HG02678 (cell line): ENCODE results near the gene FETUB.

Experiments
- ATAC-seq: cut with Tn5 transposase; IDR thresholded peaks from one replicate; pipeline ENCODE4 v1.9.1; 2021; ENCODE audit warnings: mild to moderate bottlenecking, moderate library complexity; ENCODE audit not compliant: unreplicated experiment

FETUB gene, protein sequence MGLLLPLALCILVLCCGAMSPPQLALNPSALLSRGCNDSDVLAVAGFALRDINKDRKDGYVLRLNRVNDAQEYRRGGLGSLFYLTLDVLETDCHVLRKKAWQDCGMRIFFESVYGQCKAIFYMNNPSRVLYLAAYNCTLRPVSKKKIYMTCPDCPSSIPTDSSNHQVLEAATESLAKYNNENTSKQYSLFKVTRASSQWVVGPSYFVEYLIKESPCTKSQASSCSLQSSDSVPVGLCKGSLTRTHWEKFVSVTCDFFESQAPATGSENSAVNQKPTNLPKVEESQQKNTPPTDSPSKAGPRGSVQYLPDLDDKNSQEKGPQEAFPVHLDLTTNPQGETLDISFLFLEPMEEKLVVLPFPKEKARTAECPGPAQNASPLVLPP

DNA sequence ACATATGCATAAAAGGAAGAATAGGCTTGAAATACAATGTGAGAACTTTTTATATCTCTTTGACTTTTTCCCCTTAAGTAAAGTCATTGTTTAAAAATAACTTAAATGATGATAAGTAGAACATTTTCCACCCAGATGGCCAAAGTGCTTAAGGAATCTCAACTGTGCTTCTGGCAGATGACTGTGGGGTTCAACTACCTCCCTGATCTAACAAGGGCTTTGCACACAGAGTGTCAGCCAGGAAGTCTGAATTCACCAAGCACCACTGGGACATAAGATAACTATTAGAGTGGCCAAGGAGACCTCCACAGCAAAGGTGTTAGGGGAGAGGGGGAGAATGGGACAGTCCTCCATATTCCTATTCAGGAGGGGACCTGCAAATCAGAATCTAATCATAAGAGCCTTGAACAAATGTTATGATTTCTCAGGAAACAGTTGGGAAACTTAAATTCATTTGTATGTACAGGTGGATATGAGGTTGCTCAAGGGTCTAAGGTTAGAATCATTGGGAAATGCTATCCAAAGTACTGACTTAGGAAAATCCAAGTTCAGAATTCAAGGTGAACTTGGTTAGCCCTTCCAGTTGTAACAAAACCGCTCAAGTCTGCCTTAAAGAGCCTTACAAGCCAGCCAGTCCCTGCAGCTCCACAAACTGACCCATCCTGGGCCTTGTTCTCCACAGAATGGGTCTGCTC lies at the start of gene FETUB:
TSS of gene FETUB (plus strand) at position 622 of the 695 bp plus-strand sequence. CDS start at position 684, 62 bp downstream.
- ATAC-seq: no peak

DNA sequence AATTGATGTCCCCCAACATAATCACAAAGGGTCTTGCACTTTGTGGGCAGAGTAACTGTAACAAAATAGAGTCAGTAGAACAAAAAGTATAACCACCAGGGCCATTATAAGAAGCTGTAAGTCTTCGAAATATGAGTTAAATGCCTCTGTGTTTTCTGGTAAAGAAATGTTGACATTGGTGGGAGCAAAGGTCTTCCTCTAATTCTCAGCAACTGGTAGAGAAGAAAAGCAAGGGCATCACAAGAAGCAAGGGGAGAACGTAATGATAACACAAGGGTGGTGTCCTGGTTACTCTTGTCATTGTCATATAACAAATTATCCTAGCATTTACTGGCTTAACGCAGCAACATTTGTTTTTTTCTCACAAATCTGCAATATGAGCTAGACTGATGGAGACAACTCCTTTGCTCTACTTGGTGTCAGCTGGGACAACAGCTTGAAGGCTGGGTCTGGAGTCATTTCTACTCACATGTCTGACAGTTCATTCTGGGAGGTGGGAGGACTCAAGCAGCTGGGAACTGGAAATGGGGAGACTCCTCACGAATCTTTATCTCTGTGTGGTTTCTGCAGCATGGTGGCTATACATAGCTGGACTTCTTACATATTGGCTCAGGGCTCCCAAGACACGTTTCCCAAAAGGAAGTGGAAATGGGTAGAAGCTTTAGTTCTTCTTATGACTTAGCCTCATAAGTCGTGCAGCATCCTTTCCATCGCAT lies 49.5 kb upstream of the FETUB start:
- ATAC-seq: no peak

DNA sequence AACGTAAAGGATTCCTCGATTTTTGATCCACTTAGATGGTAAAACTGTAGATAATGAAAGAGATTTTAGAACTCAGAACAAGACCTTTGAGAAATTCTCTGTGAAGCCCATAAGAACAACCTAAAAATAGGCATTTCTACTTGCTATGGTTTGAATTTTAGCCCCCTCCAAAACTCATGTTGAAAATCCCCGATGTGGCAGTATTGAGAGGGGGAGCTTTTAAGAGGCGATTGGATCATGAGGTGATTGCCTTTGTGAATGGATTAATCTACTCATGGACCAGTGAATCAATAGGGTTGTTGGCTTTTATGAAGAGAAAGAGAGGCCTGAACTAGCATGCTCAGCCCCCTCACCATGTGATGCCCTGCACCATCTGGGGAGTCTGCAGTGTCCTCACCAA lies 47.5 kb upstream of the FETUB start:
- ATAC-seq: no peak

DNA sequence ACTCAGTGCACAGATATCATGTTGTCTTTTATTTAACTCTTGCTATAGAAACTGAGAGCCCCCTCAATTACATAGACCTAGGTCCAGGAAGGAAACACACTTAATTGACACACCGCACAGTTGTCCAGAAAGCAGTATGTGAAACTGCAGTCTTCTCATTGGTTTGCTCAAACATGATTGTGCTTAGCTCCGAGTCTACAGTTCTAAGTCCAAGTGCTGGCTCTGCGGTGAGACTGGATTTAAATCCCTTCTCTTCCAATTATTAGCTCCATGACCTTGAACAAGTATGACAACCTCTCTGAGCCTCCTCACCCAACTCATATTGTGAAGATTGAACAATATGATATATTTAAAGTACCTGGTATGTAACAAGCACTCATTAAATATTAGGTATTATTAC lies 46.3 kb upstream of the FETUB start:
- ATAC-seq: no peak

DNA sequence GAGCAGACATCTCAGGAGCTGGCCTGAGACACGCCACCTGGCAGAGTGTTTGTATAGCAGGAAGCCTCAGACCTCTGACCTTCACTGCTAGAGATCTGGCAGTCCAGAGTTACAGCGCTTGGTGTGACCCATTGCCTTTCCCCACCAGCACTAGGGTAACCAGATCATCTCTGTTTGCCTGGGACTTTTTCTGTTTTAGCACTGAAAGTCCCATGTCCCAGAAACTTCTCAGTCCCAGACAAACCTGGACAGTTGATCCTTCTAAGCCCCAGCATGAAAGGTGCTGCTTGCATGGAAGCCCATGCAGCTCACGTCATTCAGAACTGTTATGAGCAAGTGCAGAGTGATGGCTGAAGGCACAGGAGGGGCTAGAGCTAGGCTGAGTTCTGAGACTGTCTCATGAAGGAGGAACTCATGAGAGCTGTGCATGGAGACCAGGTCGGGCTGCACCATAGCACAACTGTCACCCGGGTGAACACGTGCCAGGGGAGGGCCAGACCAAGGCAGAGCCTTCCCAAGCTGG lies 45.5 kb upstream of the FETUB start:
- no peak for ATAC-seq

DNA sequence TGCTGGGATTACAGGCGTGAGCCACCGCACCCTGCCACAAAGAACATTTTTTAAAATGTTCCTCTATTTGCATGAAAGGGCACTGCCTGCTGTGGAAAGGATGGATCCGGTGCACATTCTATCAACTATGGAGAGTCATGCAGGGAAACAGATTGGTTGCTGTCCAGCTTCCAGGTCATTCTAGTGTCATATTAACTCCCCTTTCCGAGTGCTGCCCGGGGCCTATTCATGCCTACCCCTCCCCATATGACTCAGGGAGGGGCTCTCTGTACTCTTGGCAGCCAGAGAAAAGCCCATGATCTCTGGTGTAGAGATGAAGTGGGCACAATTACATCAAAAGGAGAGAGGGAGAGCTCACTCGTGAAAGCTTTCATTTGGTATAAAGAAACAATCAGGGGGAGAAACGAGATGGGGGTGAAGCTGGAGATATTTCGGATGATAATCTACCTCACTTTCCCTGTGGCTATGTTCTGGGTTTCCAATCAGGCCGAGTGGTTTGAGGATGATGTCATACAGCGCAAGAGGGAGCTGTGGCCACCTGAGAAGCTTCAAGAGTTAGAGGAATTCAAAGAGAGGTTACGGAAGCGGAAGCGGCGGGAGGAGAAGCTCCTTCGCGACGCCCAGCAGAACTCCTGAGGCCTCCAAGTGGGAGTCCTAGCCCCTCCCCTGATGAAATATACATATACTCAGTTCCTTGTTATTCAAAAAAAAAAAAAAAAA lies 43.5 kb upstream of the FETUB start:
- ATAC-seq: no peak

DNA sequence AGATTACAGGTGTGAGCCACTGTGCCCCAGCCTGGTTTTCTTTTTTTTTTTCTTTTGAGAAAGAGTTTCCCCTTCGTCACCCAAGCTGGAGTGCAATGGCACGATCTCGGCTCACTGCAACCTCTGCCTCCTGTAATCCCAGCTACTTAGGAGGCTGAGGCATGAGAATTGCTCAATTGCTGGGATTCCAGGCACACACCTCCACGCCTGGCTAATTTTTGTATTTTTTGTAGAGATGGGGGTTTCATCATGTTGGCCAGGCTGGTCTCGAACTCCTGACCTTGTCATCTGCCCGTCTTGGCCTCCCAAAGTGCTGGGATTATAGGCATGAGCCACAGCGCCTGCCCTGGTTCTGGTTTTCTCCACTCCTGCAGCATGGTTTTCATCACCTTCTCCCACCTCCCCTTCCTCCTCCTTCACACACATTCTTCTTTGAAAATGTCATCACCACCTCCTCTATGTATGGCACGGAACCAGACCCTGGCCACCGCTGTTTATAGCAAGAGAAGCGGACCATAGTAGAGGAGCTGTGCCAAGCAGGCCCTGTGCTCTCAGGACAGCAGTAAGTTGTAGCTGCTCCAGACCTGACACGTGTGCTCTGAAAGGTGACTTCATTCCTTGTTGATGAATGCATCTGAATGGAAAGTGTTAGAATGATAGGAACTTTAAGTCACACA lies 42.0 kb upstream of the FETUB start:
- ATAC-seq: no peak

DNA sequence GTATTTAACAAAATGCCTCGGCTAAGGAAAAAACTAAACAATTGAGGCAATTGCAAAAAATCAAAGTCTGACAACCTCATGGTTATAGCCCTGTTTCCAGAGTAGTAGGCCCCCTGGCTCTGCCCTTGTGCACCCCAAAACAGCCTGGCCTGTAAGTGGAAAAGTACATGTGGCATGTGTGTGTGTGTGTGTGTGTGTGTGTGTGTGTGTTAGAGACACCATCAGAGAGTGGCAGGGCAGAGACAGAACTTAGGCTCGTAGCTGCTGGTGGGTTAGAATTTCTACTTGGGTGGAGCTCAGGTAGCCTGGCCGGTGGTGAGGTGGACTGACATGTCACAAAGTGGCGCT lies 41.4 kb upstream of the FETUB start:
- no peak for ATAC-seq

DNA sequence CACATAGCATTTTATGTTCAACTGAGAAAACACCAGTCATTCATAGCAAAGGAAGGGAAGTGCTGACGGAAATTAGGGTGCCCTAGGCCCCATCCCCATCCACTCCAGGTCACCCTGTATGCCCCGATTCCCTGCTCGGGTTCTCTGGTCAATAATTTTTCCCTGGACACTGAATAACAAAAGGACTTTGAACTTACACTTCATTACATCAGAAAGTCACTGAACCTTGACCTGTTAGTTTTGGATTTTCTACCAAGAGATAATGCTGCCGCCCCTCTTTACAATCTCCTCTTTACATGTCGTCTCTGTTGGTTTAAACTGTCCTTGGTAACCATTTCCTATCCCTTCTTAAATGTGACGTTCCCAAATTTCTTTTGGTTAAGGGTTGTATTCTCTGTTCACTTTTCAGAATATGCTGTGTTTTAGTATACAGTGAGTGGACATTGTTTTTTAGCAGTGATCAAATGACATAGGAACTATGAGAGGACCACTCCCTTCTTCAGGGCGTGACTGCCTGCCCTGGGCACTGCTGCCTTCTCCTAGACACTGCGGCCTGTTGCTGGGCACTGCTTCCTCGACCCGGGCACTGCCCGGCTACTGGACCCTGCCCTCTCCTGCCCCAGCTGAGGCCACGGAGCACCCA lies 40.9 kb upstream of the FETUB start:
- ATAC-seq: no peak

DNA sequence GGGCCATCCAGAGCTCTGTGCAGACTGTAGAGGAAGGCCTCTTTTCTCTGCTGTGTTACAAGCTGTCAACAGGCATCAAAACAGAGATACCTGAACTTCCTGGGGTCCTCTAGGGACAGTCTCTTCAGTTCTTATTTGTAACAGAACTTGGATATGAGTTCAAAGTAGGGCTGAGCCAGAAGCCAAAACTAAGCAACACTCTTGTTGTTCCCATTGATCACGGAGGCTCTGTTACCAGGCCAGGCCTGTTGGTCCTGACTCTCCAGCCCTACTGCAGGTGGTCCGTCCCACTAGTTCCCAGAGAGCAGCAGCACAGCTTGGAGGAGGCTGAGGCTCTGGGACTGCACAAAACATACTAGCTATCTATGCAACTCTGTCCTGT lies 40.4 kb upstream of the FETUB start:
- ATAC-seq: no peak

DNA sequence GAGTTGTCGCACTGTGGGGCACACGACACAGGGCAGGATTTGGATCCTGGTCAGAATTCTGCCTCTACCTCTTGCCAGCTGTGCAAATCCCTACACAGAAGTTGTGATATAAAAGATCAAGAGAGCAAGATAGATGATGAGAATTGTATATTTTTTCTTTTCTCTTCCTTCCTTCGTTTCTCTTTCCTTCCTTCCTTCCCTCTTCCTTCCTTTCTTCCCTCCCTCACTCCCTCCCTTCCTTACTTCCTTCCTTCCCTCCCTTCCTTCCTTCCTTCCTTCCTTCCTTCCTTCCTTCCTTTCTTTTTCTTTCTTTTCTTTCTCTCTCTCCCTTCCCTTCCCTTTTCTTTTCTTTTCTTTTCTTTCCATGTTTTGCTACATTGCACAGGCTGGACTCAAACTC lies 39.3 kb upstream of the FETUB start:
- ATAC-seq: no peak

DNA sequence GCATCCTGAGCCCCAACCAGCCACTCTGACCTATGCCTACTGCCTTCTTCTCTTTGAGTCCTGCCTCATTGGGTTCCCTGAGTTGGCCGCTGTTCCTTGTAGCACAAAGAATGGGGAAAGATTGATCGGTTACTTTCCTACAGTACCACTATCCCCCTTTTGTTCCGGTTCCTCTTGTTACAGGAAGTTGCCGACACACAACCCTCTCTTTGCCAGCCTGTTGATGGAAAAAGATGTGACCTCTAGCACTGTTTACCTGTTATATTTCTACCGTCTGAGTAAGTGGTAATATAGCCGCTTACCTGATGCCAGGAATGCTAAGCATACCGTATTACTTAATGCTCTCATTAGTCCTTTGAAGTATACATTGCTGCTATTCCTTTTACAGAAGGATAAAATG lies 37.0 kb upstream of the FETUB start:
- no peak for ATAC-seq

DNA sequence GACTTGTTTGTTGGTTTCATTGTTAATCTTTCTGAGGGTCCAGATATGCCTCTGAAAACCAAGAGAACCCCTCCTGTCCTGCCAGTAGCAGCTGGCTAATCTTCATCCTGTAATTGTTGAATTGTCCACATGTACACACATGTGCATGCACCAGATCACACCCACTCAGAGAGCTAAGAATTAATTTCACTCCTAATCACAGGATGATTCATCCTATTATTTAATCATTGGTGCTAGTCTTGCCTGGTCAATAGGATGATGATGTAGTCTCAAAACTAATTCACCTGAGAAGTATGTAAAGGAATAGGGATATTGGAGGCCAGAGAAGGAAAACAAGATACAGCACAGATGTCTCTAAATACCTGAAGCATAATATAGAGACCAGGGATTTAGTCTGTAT lies 35.1 kb upstream of the FETUB start:
- ATAC-seq: no peak

DNA sequence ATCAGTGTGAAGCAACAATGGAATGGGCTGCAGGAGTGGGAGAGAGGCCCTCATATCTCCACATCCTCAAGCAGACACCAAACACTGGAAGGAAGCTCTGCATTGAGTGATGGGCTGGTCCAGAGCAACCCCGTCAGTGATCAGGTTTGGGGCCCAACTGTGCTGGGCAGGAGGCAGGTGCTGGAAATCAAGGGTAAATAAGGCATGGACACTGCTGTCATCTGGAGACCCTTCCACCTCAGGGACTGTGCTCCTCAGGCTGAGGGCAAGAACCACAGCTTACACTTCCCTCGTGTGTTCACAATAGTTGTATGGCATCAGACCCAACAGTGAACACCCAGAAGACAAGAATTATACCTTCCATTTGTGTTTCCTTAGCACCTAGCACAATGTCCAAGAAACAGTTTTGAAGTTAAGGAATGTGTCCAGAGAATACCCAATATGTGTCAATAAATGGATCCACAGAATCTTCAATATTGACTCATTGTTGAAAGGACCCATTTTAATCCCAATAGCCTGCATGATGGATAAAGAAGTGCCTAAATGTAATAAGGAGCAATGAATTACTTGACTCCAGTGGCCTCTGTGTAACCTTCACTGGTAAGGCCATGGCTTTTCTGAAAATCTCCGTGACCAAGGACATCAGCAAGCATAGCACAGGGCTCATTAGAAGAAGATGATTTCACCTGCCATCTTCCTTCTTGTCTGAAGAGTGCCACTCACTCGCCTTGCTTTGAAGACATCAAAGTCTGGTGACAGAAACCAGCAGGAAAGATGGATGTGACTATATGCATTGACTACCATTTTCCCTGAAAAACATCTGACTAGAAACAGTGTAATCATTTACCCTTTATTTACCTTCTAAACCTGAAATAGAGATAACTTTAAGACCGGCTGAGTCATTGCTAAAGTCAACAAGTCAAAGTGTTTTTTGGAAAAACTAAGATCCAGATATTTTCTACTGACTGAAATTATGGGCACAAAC lies 34.3 kb upstream of the FETUB start:
- no peak for ATAC-seq

DNA sequence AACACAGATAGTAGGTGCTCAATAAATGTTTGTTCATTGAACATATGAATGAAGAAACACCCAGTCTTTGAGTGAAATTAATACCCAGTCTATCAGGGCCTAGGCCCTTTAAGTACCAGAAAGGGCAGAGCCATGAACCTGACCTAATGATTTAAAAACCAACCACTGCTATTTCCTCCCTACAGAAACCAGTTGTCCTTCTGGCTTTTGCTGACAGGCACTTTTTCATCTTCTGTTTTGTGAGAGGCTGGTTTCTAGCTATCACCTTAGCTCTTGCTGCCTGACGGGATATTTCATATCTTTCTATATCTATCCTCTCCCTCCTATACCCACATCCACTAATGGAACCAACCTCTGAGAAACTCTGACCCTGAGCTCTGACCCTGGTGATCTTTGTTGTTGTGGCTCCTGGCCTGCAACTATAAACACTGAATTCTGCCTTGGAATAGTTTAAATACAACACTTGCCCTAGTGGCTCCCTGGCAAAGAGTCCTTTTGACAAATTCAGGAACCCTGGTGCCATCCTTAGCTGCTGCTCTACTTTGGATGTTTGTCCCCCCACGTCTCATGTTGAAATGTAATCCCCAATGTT lies 31.5 kb upstream of the FETUB start:
- ATAC-seq: no peak

DNA sequence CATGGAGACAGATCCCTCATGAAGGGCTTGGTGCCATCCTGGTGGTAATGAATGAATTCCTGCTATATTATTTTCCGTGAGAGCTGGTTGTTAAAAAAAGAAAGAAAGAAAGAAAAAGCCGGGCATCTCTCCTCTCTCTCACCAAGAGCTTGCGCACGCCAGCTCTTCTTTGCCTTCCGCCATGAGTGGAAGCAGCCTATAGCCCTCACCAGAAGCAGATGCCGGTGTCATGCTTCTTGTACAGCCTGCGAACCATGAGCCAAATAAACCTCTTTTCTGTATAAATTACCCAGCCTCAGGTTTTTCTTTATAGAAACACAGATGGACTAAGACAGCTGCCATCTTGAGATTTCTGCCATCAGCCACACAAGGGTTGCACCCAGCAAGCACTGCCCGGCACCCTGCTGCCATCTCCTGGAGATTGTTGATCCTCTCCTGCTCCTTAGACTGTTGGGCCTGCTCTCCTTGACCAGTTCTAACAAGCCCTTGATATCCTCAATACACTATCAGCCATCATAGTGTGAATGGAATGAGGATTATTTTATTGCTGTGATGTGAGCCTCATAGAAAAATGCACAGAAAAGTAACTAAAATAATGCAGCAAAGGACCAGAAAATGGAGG lies 30.8 kb upstream of the FETUB start:
- no peak for ATAC-seq

DNA sequence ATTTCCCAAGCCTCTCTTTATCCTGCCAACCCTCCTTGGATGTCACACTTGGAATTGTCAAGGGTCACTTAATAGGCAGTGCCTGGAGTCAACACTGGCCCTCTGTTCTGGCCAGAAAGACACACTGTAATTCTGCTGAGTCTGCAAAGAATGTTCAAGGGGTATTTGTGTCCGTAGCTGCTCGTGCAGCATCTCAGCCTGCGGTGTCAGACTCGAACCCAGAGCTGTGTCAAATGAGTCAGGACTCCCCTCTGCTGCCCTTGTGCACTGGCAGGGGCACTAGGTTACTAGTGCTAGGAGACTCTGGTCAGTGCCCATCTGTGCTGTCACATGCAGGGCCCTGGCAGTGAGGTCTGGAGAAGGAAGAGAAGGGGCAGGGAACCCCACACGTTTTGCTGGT lies 28.1 kb upstream of the FETUB start:
- no peak for ATAC-seq
